Middle frontal gyrus (tissue), 1 donor: Measurements from ENCODE around the gene BMPR1A.
"Not testable (repeated sequence)": the region's sequence is repeated elsewhere in the genome, so short reads cannot be mapped to it uniquely, and the experiment has no call there.

Source experiments
- DNase-seq: peaks from one replicate; pipeline ENCODE4 v3.0.0-alpha.2; 2015; ENCODE audit warnings: low spot score; ENCODE audit errors: extremely low spot score

BMPR1A gene

DNA sequence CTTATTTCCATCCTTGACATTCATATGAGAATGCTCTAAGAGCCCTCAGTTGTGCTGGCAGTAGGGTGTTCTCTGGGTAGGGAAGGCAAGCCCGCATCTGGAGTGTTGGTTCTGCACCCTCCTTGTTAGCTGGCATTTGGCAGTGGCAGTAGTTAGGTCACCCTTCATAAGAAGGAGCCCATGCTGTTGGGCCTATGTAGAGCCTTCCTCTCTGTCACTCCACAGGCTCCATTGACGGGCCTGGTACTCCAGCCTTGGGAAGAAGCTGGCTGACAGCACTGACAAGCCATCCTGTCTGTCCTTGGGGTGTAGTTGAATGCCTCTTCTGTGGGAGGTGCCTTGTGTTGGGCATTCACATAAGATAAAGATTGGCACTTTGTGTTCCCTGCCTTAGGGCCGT lies 89.7 kb downstream of the BMPR1A start:
- no peak for DNase-seq

DNA sequence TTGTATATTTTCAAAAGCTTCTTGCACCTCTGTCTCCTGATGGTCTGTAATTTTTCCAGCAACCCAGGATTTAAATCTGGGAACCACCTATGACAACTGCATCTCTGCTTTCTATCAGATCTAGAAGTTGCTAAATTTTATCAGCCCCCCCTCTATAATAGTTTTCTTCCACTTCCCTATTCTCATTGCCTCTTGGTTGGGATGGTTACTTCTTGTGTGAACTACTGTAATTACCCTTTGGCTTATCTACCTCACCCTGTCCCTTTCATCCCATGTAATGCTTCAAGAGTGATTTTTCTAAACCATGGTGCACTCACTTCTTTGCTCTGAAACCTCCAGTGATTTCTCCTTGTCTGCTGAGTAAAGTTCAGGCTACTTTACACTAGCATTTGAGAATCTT lies 92.3 kb downstream of the BMPR1A start:
- no peak for DNase-seq

DNA sequence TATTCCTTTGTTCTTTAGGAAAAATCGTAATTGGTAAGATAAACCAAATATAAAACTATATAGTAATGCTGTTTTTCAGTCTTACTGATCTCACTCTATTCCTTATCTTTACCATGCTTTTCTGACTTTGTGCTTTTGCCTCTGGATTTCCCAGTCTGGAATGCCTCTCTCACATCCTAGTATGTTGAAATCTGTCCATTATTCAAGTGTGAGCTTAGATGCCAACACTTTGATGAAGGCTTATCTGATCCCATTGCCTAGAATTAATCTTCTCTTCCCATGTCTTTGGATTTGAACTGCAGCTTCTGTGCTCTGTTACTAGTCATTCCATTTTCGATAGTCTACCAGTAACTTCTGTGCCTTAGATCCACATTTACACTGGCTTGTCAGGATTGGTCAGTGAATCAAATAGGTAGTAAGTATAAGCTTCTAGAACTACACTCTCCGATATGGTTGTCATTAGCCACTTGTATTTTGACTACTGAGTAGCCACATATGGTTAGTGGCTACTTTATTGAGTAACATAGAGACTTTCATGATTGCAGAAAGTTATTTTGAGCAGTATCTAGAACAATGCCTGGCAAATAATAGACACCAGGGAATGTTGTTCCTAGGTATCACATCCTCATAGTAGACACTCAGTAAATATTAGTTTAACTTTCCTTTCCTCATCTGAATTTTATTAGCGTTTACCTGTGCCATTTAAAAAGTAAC lies 92.9 kb downstream of the BMPR1A start:
- no peak for DNase-seq

DNA sequence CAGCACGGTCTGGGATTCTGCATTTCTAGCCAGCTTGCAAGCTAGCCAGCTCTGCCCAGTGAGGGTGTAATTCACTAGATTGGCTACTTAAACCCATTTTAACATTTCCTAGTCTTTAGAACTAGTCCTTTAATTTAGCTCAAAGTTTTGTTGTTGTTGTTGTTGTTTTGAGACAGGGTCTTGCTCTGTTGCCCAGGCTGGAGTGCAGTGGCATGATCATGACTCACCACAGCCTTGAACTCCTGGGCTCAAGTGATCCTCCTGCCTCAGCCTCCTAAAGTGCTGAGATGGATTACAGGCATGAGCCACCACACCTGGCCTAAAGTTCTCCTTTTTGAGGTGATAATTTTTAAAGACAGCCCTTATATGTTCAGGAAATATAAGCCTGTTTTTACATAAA lies 94.1 kb downstream of the BMPR1A start:
- DNase-seq, result no peak

DNA sequence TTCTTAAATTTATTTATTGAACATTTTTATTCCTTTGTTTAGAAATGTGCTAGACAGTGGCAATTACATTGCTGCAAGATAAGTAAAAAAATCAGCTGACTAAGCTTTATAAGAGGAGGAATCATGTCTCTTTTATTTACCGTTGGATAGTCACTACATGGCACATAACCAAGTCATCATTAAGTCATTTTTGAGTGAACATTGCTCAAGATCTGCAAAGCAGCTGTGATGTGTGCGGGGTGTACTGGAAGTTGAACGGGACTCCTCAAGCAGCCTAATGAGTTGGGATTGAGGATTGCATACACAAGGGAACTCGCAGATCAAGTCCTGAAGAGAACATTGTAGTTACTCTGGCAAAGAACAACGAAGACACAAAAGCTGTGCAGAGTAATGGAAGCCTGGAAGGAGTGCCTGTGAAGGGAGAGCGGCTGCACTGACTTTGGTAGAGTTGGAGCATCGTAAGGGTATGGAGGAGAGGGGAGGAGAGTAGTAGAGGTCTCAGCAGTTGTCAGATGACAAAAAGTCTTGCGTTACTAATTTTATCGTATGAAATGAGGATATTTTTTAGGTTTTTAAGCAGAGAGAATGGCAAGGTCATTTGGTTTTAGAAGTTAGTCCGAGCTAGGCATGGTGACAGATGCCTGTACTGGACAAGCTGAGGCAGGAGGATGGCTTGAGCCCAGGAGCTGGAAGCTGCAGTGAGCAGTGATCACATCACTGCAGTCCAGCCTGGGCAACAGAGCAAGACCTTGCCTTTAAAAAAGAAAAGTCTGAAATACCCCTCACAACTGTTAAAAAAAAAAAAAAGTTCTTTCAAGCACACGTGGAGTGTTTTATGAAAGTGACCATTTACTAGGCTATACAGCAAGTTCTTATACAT lies 95.1 kb downstream of the BMPR1A start:
- DNase-seq, result no peak

DNA sequence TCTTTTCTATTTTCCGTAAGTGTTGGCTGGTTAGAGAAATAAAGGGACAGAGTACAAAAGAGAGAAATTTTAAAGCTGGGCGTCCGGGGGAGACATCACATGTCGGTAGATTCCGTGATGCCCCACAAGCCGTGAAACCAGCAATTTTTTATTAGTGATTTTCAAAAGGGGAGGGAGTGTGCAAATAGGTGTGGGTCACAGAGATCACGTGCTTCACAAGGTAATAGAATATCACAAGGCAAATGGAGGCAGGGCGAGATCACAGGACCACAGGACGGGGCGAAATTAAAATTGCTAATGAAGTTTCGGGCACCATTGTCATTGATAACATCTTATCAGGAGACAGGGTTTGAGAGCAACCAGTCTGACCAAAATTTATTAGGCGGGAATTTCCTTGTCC lies 97.2 kb downstream of the BMPR1A start:
- DNase-seq, result not testable (repeated sequence)

DNA sequence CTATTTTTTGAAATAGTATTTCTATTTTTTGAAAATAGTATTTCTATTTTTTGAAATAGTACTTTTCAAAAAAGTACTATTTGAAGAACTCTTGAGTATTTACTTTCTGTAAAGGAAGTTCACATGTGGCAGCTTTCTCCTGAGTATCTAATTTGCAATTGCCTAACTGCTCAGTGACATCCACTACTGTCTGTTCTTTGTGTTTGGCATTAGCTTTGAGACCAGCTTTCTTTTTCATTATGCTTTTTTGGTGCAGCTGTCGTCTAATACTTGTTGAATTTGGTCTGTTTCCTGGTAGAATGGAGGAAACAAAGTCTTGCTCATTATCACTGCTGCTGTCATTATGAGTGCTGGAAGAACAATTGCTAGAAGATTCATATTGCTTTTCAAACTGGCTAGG lies 99.1 kb downstream of the BMPR1A start:
- DNase-seq, result no peak

DNA sequence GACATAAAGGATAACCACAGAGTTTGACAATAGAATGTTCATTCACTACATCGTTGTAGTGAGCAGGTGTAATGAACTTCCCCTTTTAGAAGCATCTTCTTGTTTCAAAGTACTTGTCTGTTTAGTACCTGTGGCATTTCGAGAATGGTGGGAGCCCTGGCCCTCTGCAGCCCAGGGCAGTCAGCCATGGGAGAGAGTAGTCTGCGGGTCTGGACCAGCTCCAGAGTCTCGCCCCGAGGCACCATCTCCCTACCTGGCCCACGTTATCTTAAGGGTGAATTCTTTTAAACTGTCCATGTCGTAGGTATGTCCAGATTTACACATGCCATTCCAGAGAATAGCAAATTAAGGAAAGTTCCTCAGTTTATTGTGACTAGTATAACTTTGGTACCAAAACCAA lies 99.7 kb downstream of the BMPR1A start:
- DNase-seq, result no peak

DNA sequence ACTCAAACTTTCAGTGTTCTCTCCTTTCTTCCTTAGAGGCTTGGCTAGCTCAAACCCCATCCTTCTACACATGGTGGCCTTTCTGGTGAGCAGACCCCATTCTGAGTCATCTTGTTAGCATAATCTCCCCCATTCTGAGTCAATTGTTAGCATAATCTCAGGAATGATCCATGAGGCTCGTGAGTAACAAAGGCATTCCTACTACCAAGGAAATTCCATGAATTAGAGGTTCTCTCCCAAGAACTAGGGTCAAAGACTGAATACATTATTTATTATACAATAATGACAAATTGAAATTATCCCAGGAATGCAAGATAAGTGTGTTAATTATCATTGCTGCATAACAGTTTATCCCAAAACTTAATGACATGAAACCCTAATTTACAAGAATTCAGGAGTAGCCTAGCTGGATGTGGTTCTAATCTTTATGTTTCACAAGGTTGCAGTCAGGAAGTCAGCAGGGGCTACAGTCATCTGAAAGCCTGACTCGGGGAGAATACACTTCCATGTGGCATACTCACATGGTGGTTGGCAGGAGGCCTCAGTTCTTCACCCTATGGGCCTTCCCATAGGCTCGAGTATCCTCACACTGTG lies 100.8 kb downstream of the BMPR1A start:
- no peak for DNase-seq

DNA sequence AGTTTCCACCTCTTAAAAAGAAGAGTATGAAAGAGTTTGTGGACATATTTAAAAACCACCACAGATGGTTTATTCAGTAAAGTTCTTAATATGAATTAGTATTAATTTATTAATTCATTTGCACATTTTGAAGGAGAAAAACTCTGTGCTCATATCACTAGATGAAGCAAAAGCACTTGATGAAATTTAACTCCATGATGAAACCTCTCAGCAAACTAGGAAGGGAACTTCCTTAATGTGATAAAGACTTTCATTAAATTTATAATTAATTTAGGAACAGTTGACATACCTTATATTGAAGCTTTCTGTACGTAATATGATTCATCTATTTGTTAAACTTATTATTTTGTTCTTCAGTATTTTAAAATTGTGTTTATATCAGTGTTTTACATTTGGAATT lies 101.6 kb downstream of the BMPR1A start:
- no peak for DNase-seq

DNA sequence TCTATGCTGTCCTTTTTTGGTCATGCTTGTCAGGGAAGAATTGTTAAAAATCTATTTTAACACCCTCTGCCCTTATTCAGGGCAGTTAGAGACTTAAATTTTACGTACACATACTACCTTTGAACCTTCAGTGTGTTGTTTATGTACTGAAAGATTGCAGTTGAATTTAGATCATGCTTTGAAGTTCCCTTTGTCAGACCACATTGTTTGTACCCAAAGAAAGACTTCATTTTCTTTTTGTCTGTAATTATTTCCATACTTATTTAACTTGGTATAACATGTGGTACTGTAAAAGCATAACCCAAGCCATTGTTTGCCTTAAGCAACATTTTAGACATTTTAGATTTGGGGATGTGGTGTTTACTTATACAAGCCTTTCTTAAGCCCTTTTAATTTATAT lies 104.9 kb downstream of the BMPR1A start:
- no peak for DNase-seq

DNA sequence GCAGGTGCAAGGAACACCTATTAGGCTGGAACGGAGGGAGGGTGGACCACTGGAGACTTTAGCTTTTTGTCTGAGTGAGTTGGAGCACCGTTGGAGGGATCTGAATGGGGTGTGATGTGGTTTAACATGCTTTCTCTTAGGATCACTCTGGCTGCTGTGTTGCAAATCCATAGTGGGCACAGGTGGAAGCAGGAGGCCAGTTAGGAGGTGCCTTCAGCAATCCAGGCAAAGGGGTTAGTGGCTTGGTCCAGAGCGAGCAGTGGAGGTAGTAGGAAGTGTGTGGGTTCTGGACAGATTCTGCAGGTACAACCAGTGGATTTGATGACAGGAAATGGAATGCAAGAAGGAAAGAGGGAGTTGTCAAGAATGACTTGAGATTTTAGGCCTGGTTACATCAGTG lies 106.0 kb downstream of the BMPR1A start:
- no peak for DNase-seq

DNA sequence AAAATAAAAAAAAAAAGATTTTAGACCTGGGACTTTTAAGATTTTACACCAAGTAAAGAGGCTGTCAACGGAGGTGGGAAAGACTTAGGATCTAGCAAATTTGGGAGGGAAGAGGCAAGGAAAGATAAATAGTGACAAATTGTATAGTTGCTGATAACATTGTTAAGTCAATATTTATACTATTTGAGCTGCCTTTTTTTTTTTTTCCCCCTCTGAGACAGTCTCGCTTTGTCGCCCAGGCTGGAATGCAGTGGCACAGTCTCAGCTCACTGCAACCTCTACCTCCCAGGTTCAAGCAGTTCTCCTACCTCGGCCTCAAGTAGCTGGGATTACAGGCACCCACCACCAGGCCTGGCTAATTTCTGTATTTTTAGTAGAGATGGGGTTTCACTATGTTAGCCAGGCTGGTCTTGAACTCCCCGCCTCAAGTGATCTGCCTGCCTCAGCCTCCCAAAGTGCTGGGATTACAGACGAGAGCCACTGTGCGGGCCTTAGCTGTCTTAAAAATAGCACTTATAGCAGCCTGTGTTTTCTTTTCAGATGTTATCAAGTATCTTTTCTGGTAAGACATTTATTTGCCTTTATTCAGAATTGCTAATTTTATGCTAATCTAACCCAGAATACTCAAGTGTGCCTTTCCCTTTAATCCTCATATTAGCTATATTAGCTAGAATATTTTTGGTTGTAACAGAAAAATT lies 106.5 kb downstream of the BMPR1A start:
- DNase-seq, result no peak

DNA sequence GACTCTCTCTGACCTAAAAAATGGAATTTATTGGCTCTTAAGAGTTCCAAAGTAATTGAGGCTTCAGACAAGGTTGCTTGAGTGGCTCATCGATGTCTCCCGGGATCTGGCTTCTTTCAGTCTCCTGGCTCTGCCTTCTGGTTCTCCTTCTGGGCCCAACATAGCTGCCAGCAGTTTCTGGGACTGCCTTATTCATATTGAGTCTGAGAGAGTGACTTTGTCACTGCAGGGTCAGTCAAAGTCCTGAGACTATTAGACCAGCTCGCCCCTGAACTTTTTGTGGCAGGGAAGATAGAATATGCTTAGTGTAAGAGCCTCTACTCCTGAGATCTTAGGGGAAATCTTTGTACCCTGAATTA lies 107.0 kb downstream of the BMPR1A start:
- DNase-seq, result no peak

DNA sequence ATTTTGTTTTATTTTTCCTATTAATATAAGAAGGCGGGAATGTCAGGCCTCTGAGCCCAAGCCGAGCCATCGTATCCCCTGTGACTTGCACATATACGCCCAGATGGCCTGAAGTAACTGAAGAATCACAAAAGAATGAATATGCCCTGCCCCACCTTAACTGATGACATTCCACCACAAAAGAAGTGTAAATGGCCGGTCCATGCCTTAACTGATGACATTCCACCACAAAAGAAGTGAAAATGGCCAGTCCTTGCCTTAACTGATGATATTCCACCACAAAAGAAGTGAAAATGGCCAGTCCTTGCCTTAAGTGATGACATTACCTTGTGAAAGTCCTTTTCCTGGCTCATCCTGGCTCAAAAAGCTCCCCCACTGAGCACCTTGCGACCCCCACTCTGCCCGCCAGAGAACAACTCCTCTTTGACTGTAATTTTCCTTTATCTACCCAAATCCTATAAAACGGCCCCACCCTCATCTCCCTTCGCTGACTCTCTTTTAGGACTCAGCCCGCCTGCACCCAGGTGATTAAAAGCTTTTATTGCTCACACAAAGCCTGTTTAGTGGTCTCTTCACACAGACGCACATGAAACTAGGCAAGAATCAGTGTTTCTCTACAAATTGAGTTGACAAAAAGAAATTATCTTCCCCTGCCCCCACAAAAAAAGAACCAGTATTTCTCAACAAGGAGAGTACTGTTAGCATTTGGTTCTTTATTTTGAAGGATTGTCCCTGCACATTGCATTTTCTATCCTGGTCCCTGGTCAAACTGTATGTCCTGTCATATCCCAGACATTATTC lies 108.8 kb downstream of the BMPR1A start:
- not testable (repeated sequence) for DNase-seq

DNA sequence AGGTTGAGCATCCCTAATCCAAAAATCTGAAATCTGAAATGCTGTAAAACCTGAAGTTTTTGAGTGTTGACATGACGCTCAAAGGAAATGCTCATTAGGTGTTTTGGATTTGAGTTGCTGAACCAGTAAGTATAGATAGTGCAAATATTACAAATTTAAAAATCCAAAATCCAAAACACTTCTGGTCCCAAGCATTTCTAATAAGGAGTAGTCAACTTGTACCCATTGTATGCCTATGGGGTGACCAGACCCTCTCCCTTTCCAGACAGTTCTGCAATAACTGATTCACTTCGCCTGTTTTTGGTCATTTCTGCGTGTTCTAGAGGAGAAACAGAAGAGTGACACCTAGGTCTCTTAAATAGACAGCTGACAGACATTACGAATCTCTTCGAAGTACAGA lies 110.7 kb downstream of the BMPR1A start:
- no peak for DNase-seq

DNA sequence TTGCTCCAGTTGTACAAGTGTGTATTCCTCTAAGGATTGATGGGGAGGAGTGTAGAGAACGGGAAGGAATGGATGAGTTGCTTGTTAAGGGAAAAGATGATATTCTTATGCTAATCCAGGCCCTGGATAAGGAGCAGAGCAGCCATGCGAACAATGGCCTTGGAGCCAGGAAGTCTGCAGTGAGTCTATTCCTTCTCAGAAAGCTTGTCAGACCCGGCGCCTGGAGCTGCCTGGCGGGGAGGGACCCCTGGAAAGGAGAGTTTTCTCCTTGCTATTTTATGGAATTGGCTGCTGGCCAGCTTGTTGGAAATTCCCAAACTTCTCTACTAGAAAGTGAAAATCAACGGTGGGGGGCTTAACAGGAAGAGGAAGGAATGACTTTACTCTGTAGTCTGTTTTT lies 111.9 kb downstream of the BMPR1A start:
- no peak for DNase-seq

DNA sequence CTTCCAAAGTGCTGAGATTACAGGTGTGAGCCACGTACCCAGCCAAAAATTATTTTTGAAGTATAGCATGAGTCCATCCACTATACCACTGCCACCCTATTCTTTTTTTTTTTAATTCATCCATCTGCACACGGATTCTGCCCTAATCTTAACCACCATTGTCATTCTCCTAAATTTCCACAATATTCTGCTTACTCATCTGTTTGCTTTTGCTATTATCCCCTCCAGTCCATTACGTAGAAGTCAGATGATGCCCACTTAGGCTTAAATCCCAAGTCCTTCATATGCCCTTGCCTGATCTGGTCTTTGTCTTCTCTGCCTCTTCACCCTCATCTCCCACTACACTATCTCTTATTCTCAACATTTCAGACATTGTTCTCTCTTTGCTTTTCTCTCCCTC lies 114.3 kb downstream of the BMPR1A start:
- no peak for DNase-seq

DNA sequence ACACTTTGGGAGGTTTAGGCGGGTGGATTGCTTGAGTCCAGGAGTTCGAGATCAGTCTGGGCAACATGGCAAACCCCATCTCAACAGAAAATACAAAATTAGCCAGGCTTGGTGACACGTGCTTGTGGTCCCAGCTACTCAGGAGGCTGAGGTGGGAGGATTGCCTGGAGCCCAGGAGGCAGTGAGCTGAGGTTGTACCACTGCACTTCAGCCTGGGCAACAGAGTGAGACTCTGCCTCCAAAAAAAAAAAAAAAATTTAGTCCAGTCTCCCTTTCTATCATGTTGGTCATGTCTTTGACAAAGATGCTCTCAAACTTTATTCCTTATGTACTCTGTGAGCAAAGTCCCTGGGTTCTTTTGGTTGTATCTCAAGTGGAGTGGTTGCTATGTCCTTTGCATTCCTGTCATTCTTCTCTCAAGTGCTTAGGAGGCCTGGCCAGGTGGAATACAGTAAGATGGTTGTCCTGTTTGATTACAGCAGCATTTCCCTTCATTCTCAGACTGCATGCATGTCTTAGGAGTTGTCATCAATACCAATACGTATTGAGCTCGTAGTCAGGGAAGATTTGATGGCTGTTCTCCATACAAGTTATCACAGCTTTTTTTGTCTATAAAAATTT lies 115.3 kb downstream of the BMPR1A start:
- no peak for DNase-seq

DNA sequence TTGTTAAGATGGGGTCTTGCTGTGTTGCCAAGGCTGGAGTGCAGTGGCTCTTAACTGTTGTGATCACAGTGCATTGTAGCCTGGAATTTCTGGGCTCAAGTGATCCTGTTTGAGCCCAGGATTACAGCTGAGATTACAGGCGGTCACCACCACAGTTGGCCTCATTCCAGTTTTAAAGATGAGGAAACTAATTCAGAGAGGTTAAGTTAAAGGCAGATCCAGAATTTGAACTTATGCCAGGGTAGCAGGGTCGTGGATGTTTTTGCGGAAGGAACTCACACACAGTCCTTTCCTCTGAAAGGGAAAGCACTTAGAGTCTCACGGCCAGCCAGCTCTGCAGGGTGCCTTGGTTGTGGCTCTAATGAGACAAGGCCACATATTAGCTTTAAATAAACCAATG lies 116.3 kb downstream of the BMPR1A start:
- DNase-seq, result no peak

DNA sequence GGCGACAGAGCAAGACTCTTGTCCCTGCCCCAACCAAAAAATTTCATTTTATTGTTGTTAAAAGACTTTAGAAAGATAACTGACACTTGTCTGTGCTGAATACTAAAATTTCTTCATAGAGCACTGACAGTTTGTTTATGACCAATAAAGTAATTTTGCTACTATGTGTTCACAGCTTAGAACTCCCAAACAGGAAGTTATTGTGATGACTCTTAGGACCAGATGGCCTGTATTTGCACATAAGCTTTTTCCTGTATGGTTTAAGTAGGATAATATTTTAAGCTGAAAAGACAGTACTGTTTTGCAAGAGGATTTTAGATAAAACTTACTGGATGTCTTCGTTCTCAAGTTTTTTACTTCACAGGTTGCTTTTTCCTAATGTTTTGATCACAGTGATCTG lies 120.3 kb downstream of the BMPR1A start:
- DNase-seq, result no peak
